Activated CD4-positive, alpha-beta T cell treated with anti-CD3 and anti-CD28 coated beads, Interleukin-2, amount 10 ng/mL, durations not matched to agents 7 days and 5 days (primary cell): ENCODE results near the gene GLRA2. TPM values are rescaled to one million over a fixed set of nuclear protein-coding genes. Genes with fewer than 3 reads are reported as not detected.

Experiments
- CTCF ChIA-PET: fragments of 350-600 bp; sonication (Branson Sonifier 250); formaldehyde crosslinking; loops from one replicate; lab custom pipeline; 2021; ENCODE audit warnings: antibody characterized with exemption; lab: Charles Lee
- POLR2A ChIA-PET: fragments of 350-600 bp; sonication (Branson Sonifier 250); formaldehyde crosslinking; loops from one replicate; lab custom pipeline; 2021; ENCODE audit warnings: antibody characterized with exemption; lab: Charles Lee
- DNase-seq: peaks from one replicate; pipeline ENCODE4 v3.0.0-alpha.2; 2020
- H3K27ac Mint-ChIP-seq: one replicate; pipeline ENCODE4 v1.8.0; 2021; ENCODE audit warnings: mild to moderate bottlenecking, moderate library complexity, mixed read lengths
- H3K27me3 Mint-ChIP-seq: one replicate; pipeline ENCODE4 v1.8.0; 2021; ENCODE audit warnings: mixed read lengths
- H3K36me3 Mint-ChIP-seq: one replicate; pipeline ENCODE4 v1.8.0; 2021; ENCODE audit warnings: low read depth, mixed read lengths
- H3K4me1 Mint-ChIP-seq: one replicate; pipeline ENCODE4 v1.8.0; 2021; ENCODE audit warnings: mixed read lengths
- H3K4me3 Mint-ChIP-seq: one replicate; pipeline ENCODE4 v1.8.0; 2021; ENCODE audit warnings: mild to moderate bottlenecking, moderate library complexity, mixed read lengths
- H3K9me3 Mint-ChIP-seq: one replicate; pipeline ENCODE4 v1.8.0; 2021; ENCODE audit warnings: mixed read lengths
- total RNA-seq, 2 experiments: library from RNA; stranded (reverse); gene quantifications; one replicate each; pipeline ENCODE4 v1.2.3, GENCODE V29; 2021

The GLRA2 gene
- total RNA-seq, 2 experiments from 2014 or later = not detected

DNA sequence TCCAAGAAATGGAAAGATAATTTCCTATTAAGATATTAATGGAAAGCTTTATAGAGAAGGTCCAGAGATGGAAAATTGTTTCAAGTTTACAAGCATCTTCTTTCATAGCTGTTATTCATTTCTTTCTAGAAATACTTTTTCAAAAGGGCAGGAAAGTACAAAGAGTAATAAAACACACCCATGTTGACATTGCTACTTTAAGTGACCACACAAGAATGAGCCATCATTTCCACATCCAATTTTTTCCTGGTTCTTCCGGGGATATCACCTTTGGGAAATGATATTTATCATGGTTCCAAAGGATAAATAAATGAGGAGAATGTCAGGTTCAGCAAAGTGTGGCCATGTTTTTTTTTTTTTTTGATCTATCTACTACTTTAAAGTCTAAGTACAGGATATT lies 4.5 kb downstream of the GLRA2 start:
- no peak for DNase-seq
- peaks cover 4% of the 10 kb centered on the region for H3K27me3 Mint-ChIP-seq
- H3K36me3 Mint-ChIP-seq = no peaks in the 10 kb centered on the region
- no peak overlapping the region for H3K4me3 Mint-ChIP-seq
- H3K4me1 Mint-ChIP-seq = peaks cover 2% of the 10 kb centered on the region
- no peaks in the 10 kb centered on the region for H3K9me3 Mint-ChIP-seq
- POLR2A ChIA-PET = no interaction called here
- CTCF ChIA-PET = no interaction called here
- H3K27ac Mint-ChIP-seq = no peak overlapping the region

DNA sequence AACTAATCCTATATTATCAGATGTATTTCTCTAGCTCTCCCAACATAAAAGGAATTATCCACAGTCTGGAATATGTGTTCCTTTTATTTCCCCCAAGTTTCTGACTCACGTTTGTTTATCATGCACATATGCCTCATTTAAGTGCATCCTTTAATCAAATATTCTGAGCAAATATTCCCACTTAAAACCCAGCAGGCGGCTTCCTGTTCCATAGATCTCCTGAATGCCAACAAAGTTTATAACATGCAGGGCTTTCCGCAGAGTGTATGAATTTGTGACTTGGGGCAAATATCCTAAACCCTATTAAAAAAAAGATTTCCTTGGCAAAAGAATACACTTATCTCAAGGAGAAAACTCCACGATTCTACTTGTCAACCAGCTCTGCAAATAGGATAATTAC lies 16.9 kb downstream of the GLRA2 start:
- H3K4me1 Mint-ChIP-seq = no peaks in the 10 kb centered on the region
- H3K9me3 Mint-ChIP-seq = no peaks in the 10 kb centered on the region
- DNase-seq = no peak
- ChIA-PET CTCF (no interaction called here), POLR2A (no interaction called here)
- no peak overlapping the region for H3K4me3 Mint-ChIP-seq
- H3K27ac Mint-ChIP-seq = no peak overlapping the region
- H3K27me3 Mint-ChIP-seq = peaks cover 2% of the 10 kb centered on the region
- H3K36me3 Mint-ChIP-seq = no peaks in the 10 kb centered on the region

- DNase-seq = no peak
- Mint-ChIP-seq H3K9me3 (no peaks in the 10 kb centered on the region), H3K27ac (no peak overlapping the region), H3K4me1 (no peaks in the 10 kb centered on the region), H3K36me3 (no peaks in the 10 kb centered on the region), H3K4me3 (no peak overlapping the region), H3K27me3 (peaks cover 2% of the 10 kb centered on the region)
- ChIA-PET POLR2A (no interaction called here), CTCF (interaction anchor here (1.1 kb wide), 1 partner anchor 20 kb away, joined by 3 read pairs; no protein-coding TSS in a partner anchor)
Measured at GRCh38 chrX:14554131-14554715, 24.9 kb downstream of the GLRA2 start.

DNA sequence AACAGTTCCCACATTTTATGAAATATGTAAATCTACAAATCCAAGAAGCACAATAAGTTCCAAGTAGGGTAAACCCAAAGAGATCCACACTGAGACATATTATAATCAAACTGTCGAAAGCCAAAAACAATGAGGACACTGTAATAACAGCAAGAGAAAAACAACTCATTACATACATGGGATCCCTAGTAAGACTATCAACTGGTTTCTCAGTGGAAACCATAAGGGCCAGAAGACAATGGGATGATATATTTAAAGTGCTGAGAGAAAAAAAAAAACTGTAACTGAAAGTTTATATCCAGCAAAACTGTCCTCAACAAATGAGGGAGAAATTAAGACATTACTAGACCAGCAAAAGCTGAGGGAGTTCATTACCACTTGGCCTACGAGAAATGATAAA lies 34.7 kb downstream of the GLRA2 start:
- CTCF ChIA-PET = no interaction called here
- POLR2A ChIA-PET = no interaction called here
- no peaks in the 10 kb centered on the region for H3K4me1 Mint-ChIP-seq
- no peaks in the 10 kb centered on the region for H3K27me3 Mint-ChIP-seq
- no peak overlapping the region for H3K4me3 Mint-ChIP-seq
- no peak overlapping the region for H3K27ac Mint-ChIP-seq
- no peaks in the 10 kb centered on the region for H3K36me3 Mint-ChIP-seq
- no peaks in the 10 kb centered on the region for H3K9me3 Mint-ChIP-seq
- DNase-seq = no peak

DNA sequence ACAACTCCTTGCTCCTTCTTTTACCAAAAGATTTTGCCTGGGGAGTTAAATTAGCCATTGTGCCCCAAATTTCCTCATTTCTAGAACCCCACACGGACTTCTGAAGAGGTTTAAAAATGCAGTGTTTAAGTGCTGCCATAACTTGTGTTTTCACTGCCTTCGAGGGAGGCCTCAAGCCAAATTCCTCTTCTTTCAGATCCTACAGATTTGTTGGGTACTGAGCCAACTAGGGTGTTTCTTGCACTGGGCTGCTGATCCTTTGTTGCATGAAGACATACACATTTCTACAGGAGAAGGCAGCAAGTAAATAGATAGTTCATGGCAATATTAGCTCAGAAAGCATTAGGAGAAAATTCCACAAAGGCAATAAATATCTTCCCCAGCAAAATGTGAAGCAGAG lies 43.8 kb downstream of the GLRA2 start:
- Mint-ChIP-seq H3K27me3 (no peaks in the 10 kb centered on the region), H3K9me3 (no peaks in the 10 kb centered on the region), H3K36me3 (no peaks in the 10 kb centered on the region), H3K4me3 (no peak overlapping the region), H3K4me1 (no peaks in the 10 kb centered on the region), H3K27ac (no peak overlapping the region)
- ChIA-PET CTCF (interaction anchor here (1.1 kb wide), 1 partner anchor 19 kb away, joined by 3 read pairs; no protein-coding TSS in a partner anchor), POLR2A (no interaction called here)
- no peak for DNase-seq

DNA sequence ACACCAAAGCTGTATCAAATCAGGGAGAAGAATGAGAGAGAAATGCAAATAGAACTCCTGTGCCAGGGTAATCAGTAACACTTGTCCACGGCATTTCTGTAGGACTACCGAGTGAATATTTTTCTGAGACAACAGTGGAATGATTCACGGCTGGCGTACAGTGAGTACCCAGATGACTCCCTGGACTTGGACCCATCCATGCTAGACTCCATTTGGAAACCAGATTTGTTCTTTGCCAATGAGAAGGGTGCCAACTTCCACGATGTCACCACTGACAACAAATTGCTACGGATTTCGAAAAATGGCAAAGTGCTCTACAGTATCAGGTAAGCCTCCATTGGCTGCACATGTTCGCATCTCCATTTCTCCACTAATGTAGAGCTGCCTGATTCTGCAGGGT lies 51.7 kb downstream of the GLRA2 start:
- Mint-ChIP-seq H3K4me1 (no peaks in the 10 kb centered on the region), H3K4me3 (no peak overlapping the region), H3K27ac (no peak overlapping the region), H3K36me3 (no peaks in the 10 kb centered on the region), H3K9me3 (no peaks in the 10 kb centered on the region), H3K27me3 (no peaks in the 10 kb centered on the region)
- ChIA-PET CTCF (no interaction called here), POLR2A (no interaction called here)
- no peak for DNase-seq

DNA sequence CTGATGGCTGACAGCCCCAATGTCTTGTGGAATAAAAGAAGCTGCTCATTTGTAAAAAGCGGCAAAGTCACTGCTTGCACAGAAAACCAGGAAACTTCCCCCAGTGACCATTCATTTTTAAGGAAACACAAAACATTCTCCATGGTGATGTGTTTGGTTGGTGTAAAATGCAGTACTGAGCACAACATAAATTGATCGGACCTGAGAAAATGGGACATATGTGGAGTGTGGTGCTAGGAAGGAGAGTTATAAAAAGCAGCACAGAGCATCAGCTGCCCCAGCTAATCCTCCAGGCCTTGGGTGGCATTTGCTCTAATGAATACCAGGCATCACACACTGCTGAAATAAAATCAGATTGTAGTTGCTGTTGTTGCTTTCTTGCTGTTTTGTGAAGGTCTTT lies 55.2 kb downstream of the GLRA2 start:
- no peaks in the 10 kb centered on the region for H3K4me1 Mint-ChIP-seq
- no peak overlapping the region for H3K4me3 Mint-ChIP-seq
- H3K27ac Mint-ChIP-seq = no peak overlapping the region
- no peaks in the 10 kb centered on the region for H3K9me3 Mint-ChIP-seq
- H3K36me3 Mint-ChIP-seq = no peaks in the 10 kb centered on the region
- no peaks in the 10 kb centered on the region for H3K27me3 Mint-ChIP-seq
- DNase-seq = no peak
- ChIA-PET CTCF (no interaction called here), POLR2A (no interaction called here)

GRCh38 chrX:14590216-14590615 lies 60.9 kb downstream of the GLRA2 start:
- ChIA-PET POLR2A (no interaction called here), CTCF (no interaction called here)
- Mint-ChIP-seq H3K4me1 (no peaks in the 10 kb centered on the region), H3K27me3 (no peaks in the 10 kb centered on the region), H3K9me3 (no peaks in the 10 kb centered on the region), H3K27ac (no peak overlapping the region), H3K36me3 (no peaks in the 10 kb centered on the region), H3K4me3 (no peak overlapping the region)
- no peak for DNase-seq

- no peak overlapping the region for H3K27ac Mint-ChIP-seq
- ChIA-PET CTCF (no interaction called here), POLR2A (no interaction called here)
- no peak for DNase-seq
- no peak overlapping the region for H3K4me3 Mint-ChIP-seq
- H3K4me1 Mint-ChIP-seq = no peaks in the 10 kb centered on the region
- no peaks in the 10 kb centered on the region for H3K9me3 Mint-ChIP-seq
- no peaks in the 10 kb centered on the region for H3K27me3 Mint-ChIP-seq
- H3K36me3 Mint-ChIP-seq = no peaks in the 10 kb centered on the region
Measured at GRCh38 chrX:14590693-14591424, 61.5 kb downstream of the GLRA2 start.

GRCh38 chrX:14591976-14592375 lies 62.6 kb downstream of the GLRA2 start:
- no peaks in the 10 kb centered on the region for H3K9me3 Mint-ChIP-seq
- H3K36me3 Mint-ChIP-seq = no peaks in the 10 kb centered on the region
- no peak overlapping the region for H3K4me3 Mint-ChIP-seq
- ChIA-PET POLR2A (no interaction called here), CTCF (no interaction called here)
- H3K27ac Mint-ChIP-seq = no peak overlapping the region
- H3K4me1 Mint-ChIP-seq = no peaks in the 10 kb centered on the region
- no peak for DNase-seq
- no peaks in the 10 kb centered on the region for H3K27me3 Mint-ChIP-seq

GRCh38 chrX:14594521-14594920 lies 65.2 kb downstream of the GLRA2 start:
- Mint-ChIP-seq H3K36me3 (no peaks in the 10 kb centered on the region), H3K27me3 (no peaks in the 10 kb centered on the region), H3K4me1 (no peaks in the 10 kb centered on the region), H3K9me3 (no peaks in the 10 kb centered on the region), H3K4me3 (no peak overlapping the region), H3K27ac (no peak overlapping the region)
- CTCF ChIA-PET = no interaction called here
- POLR2A ChIA-PET = no interaction called here
- DNase-seq = no peak

DNA sequence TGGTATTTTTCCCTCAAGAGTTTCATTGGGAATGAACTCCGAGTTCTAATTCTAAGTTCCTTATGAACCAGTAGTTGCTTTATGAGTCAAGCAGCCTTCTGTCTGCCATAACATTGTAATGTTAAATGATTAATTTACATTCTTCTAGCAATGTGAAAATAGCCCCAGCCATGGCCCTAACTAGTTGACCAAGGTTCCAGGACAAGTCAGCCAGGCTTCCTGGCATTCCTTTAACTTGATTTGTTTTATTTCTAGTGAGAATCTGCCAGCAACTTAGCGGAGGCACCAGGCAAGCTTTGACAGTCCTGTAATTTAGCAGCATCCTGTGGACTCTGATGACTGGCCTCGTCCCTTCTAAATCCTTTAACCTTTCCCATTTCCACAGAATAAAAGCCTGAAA lies 69.0 kb downstream of the GLRA2 start:
- POLR2A ChIA-PET = no interaction called here
- H3K9me3 Mint-ChIP-seq = no peaks in the 10 kb centered on the region
- CTCF ChIA-PET = no interaction called here
- no peaks in the 10 kb centered on the region for H3K27me3 Mint-ChIP-seq
- no peak for DNase-seq
- H3K4me1 Mint-ChIP-seq = no peaks in the 10 kb centered on the region
- no peaks in the 10 kb centered on the region for H3K36me3 Mint-ChIP-seq
- H3K4me3 Mint-ChIP-seq = no peak overlapping the region
- no peak overlapping the region for H3K27ac Mint-ChIP-seq

- no peaks in the 10 kb centered on the region for H3K27me3 Mint-ChIP-seq
- no peaks in the 10 kb centered on the region for H3K9me3 Mint-ChIP-seq
- ChIA-PET CTCF (no interaction called here), POLR2A (no interaction called here)
- H3K27ac Mint-ChIP-seq = no peak overlapping the region
- H3K4me3 Mint-ChIP-seq = no peak overlapping the region
- no peaks in the 10 kb centered on the region for H3K4me1 Mint-ChIP-seq
- no peaks in the 10 kb centered on the region for H3K36me3 Mint-ChIP-seq
- no peak for DNase-seq
Measured at GRCh38 chrX:14607446-14607985, 78.2 kb downstream of the GLRA2 start.
